Vagina (tissue), 2 donors: ENCODE data around the gene STK39.

Experiments
- POLR2A ChIP-seq, 2 donors: fragments of 450-650 bp; IDR thresholded peaks; one replicate each; pipeline ENCODE4 v1.6.1; 2017; ENCODE audit warnings: antibody characterized with exemption in 2 of 2, mild to moderate bottlenecking in 2 of 2, moderate library complexity in 2 of 2
- TF ChIP-seq, protein P1 (sequence below), 3 experiments: fragments of 450-650 bp in 2 of 3; fragments of 200-600 bp in 1 of 3; sonication (generic) in 1 of 3; IDR thresholded peaks; one replicate each; pipeline ENCODE4 v1.5.1; 2017 to 2019; ENCODE audit warnings: antibody characterized with exemption in 3 of 3, mild to moderate bottlenecking in 2 of 3, moderate library complexity in 2 of 3

GRCh38 chr2:168062054-168062453 is 185.3 kb downstream of the STK39 start:
- TF ChIP-seq, protein P1, sequence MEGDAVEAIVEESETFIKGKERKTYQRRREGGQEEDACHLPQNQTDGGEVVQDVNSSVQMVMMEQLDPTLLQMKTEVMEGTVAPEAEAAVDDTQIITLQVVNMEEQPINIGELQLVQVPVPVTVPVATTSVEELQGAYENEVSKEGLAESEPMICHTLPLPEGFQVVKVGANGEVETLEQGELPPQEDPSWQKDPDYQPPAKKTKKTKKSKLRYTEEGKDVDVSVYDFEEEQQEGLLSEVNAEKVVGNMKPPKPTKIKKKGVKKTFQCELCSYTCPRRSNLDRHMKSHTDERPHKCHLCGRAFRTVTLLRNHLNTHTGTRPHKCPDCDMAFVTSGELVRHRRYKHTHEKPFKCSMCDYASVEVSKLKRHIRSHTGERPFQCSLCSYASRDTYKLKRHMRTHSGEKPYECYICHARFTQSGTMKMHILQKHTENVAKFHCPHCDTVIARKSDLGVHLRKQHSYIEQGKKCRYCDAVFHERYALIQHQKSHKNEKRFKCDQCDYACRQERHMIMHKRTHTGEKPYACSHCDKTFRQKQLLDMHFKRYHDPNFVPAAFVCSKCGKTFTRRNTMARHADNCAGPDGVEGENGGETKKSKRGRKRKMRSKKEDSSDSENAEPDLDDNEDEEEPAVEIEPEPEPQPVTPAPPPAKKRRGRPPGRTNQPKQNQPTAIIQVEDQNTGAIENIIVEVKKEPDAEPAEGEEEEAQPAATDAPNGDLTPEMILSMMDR (IDR thresholded peaks at IDR 0.05), result no peak
- TF ChIP-seq POLR2A (IDR thresholded peaks at IDR 0.05), result no peak
